Neural progenitor cell (in vitro differentiated cells): Measurements from ENCODE around the gene PSD. TPM values are rescaled to one million over a fixed set of nuclear protein-coding genes. Genes with fewer than 3 reads are reported as not detected.
A peak's percentile ranks its signal among the peaks of the same experiment; 100 is the strongest.

ENCODE experiments used
- DNase-seq: peaks from one replicate; pipeline ENCODE4 v3.0.0-alpha.2; 2016; ENCODE audit warnings: low spot score
- H2AFZ ChIP-seq: fragments of 200-600 bp; sonication (generic); replicated peaks from 2 replicates; pipeline ENCODE4 v1.6.1; 2016; ENCODE audit warnings: antibody characterized with exemption
- H3F3A ChIP-seq: fragments of 200-600 bp; sonication (generic); 2 replicates; pipeline ENCODE4 v1.6.1; 2016; ENCODE audit warnings: antibody characterized with exemption, low read depth
- H3K27ac ChIP-seq: fragments of 200-600 bp; sonication (generic); 2 replicates; pipeline ENCODE4 v1.5.1; 2016; ENCODE audit warnings: mild to moderate bottlenecking
- H3K27me3 ChIP-seq: fragments of 200-600 bp; sonication (generic); 2 replicates; pipeline ENCODE4 v1.6.1; 2016; ENCODE audit warnings: mild to moderate bottlenecking, moderate library complexity
- H3K36me3 ChIP-seq: fragments of 200-600 bp; sonication (generic); 2 replicates; pipeline ENCODE4 v1.5.1; 2016
- H3K4me1 ChIP-seq: fragments of 200-600 bp; sonication (generic); 2 replicates; pipeline ENCODE4 v1.6.1; 2016; ENCODE audit warnings: mixed run types
- H3K4me2 ChIP-seq: fragments of 200-600 bp; sonication (generic); 2 replicates; pipeline ENCODE4 v1.6.1; 2016
- H3K4me3 ChIP-seq: fragments of 200-600 bp; sonication (generic); 2 replicates; pipeline ENCODE4 v1.5.1; 2016
- H3K79me2 ChIP-seq: fragments of 200-600 bp; sonication (generic); 2 replicates; pipeline ENCODE4 v1.6.1; 2016; ENCODE audit warnings: low read depth
- H3K9ac ChIP-seq: fragments of 200-600 bp; sonication (generic); 2 replicates; pipeline ENCODE4 v1.6.1; 2016
- H3K9me3 ChIP-seq: fragments of 200-600 bp; sonication (generic); 2 replicates; pipeline ENCODE4 v1.5.1; 2016; ENCODE audit warnings: low read depth
- H4K20me1 ChIP-seq: fragments of 200-600 bp; sonication (generic); 2 replicates; pipeline ENCODE4 v1.6.1; 2016; ENCODE audit warnings: low read depth
- H3K27ac Mint-ChIP-seq: 3 replicates; pipeline ENCODE4 v1.8.0; 2021; ENCODE audit warnings: mixed read lengths
- H3K27me3 Mint-ChIP-seq: 2 replicates; pipeline ENCODE4 v1.8.0; 2022; ENCODE audit warnings: low read depth, mild to moderate bottlenecking, inconsistent platforms, moderate library complexity, mixed read lengths; ENCODE audit not compliant: insufficient read depth
- H3K36me3 Mint-ChIP-seq: 3 replicates; pipeline ENCODE4 v1.8.0; 2021; ENCODE audit warnings: mixed read lengths
- H3K4me1 Mint-ChIP-seq: 3 replicates; pipeline ENCODE4 v1.8.0; 2021; ENCODE audit warnings: mixed read lengths
- H3K4me3 Mint-ChIP-seq: 3 replicates; pipeline ENCODE4 v1.8.0; 2021; ENCODE audit warnings: mild to moderate bottlenecking, moderate library complexity, mixed read lengths
- H3K9me3 Mint-ChIP-seq: 3 replicates; pipeline ENCODE4 v1.8.0; 2020; ENCODE audit warnings: mixed read lengths
- EZH2 ChIP-seq: fragments of 200-600 bp; sonication (generic); IDR thresholded peaks from 2 replicates; pipeline ENCODE4 v1.6.1; 2017; ENCODE audit warnings: antibody characterized with exemption, mild to moderate bottlenecking, moderate library complexity
- EZH2phosphoT487 ChIP-seq: fragments of 200-600 bp; sonication (generic); IDR thresholded peaks from 2 replicates; pipeline ENCODE4 v1.6.1; 2017; ENCODE audit warnings: antibody characterized with exemption
- total RNA-seq: library from RNA; depleted of rRNA; stranded (reverse); fragments of >200 nt; gene quantifications from 2 replicates; pipeline ENCODE4 v1.2.3, GENCODE V29; 2015; ENCODE audit warnings: low replicate concordance
- TF ChIP-seq, protein P1 (sequence below): fragments of 200-600 bp; sonication (generic); IDR thresholded peaks from 2 replicates; pipeline ENCODE4 v1.5.1; 2017; ENCODE audit warnings: antibody characterized with exemption, mild to moderate bottlenecking

The PSD gene
- total RNA-seq, 1 donor from 2014 or later, result 0.09 TPM

DNA sequence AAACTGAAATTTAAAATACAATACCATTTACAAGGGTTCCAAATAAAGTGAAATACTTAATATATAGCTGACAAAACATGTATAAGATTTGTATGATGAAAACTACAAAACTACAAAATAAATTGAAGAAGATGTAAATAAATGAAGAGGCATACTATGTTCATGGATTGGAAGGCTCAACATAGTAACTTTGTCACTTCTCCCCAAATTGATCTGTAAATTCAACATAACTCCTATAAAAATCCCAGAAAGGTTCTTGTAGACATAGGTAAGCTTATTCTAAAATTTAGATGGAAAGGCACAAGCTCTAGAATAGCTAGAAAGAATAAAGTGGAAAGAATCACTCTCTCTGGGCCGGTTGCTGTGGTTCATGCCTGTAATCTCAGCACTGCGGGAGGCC, 47.3 kb downstream of the PSD start:
- no peak for DNase-seq
- no peaks in the 10 kb centered on the region for H3K79me2 ChIP-seq
- Mint-ChIP-seq H3K4me3 (no peak overlapping the region), H3K27ac (no peak overlapping the region), H3K27me3 (peaks cover 9% of the 10 kb centered on the region), H3K9me3 (peaks cover 6% of the 10 kb centered on the region), H3K4me1 (no peaks in the 10 kb centered on the region), H3K36me3 (peaks cover 57% of the 10 kb centered on the region)
- no peaks in the 10 kb centered on the region for H4K20me1 ChIP-seq
- TF ChIP-seq, protein P1, sequence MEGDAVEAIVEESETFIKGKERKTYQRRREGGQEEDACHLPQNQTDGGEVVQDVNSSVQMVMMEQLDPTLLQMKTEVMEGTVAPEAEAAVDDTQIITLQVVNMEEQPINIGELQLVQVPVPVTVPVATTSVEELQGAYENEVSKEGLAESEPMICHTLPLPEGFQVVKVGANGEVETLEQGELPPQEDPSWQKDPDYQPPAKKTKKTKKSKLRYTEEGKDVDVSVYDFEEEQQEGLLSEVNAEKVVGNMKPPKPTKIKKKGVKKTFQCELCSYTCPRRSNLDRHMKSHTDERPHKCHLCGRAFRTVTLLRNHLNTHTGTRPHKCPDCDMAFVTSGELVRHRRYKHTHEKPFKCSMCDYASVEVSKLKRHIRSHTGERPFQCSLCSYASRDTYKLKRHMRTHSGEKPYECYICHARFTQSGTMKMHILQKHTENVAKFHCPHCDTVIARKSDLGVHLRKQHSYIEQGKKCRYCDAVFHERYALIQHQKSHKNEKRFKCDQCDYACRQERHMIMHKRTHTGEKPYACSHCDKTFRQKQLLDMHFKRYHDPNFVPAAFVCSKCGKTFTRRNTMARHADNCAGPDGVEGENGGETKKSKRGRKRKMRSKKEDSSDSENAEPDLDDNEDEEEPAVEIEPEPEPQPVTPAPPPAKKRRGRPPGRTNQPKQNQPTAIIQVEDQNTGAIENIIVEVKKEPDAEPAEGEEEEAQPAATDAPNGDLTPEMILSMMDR, result no peak
- TF ChIP-seq EZH2 (no peak), EZH2phosphoT487 (no peak)
- no peaks in the 10 kb centered on the region for H3K9me3 ChIP-seq
- H3K27me3 ChIP-seq, result no peaks in the 10 kb centered on the region
- H3K27ac ChIP-seq, result no peak overlapping the region
- H3K4me2 ChIP-seq, result no peak overlapping the region
- H3K4me1 ChIP-seq, result no peaks in the 10 kb centered on the region
- peaks cover 4% of the 10 kb centered on the region for H3K36me3 ChIP-seq
- peaks cover 3% of the 10 kb centered on the region for H3F3A ChIP-seq
- no peak overlapping the region for H2AFZ ChIP-seq
- no peak overlapping the region for H3K9ac ChIP-seq
- no peak overlapping the region for H3K4me3 ChIP-seq

DNA sequence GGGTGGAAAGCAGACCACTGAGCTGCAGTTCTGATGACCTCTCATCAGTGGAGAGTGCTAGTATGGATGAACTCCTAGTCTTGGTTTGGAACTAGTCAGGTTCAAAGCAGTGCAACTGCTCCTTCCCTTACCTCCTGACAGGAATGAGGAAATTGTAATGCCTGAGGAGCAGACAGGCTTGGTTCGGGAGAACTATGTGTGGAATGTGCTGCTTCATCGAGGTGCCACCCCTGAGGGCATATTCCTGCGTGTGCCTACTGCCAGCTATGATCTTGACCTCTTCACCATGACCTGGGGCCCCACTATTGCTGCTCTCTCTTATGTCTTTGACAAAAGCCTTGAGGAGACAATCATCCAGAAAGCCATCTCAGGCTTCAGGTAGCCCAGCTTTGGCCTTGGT, 50.5 kb downstream of the PSD start:
- no peak for DNase-seq
- TF ChIP-seq, protein P1, result no peak
- TF ChIP-seq EZH2phosphoT487, result no peak
- no peak for TF ChIP-seq EZH2
- no peaks in the 10 kb centered on the region for H3F3A ChIP-seq
- H3K36me3 Mint-ChIP-seq, result peaks cover 72% of the 10 kb centered on the region
- H3K27ac Mint-ChIP-seq, result no peak overlapping the region
- no peaks in the 10 kb centered on the region for H3K4me1 ChIP-seq
- H3K79me2 ChIP-seq, result no peaks in the 10 kb centered on the region
- H3K27me3 Mint-ChIP-seq, result peaks cover 9% of the 10 kb centered on the region
- H3K9me3 ChIP-seq, result no peaks in the 10 kb centered on the region
- H3K9ac ChIP-seq, result no peak overlapping the region
- H3K9me3 Mint-ChIP-seq, result peaks cover 6% of the 10 kb centered on the region
- H3K27me3 ChIP-seq, result no peaks in the 10 kb centered on the region
- peaks cover 4% of the 10 kb centered on the region for H3K36me3 ChIP-seq
- no peak overlapping the region for H3K4me3 ChIP-seq
- H3K4me3 Mint-ChIP-seq, result peak overlapping the region; percentile 41
- no peak overlapping the region for H3K4me2 ChIP-seq
- no peak overlapping the region for H3K27ac ChIP-seq
- H2AFZ ChIP-seq, result no peak overlapping the region
- no peaks in the 10 kb centered on the region for H3K4me1 Mint-ChIP-seq
- peaks cover 3% of the 10 kb centered on the region for H4K20me1 ChIP-seq

- Mint-ChIP-seq H3K9me3 (peaks cover 6% of the 10 kb centered on the region), H3K36me3 (peaks cover 72% of the 10 kb centered on the region), H3K27me3 (peaks cover 9% of the 10 kb centered on the region), H3K27ac (no peak overlapping the region), H3K4me3 (no peak overlapping the region), H3K4me1 (no peaks in the 10 kb centered on the region)
- no peak overlapping the region for H3K4me3 ChIP-seq
- no peak overlapping the region for H3K4me2 ChIP-seq
- H4K20me1 ChIP-seq, result peaks cover 8% of the 10 kb centered on the region
- no peak overlapping the region for H3K27ac ChIP-seq
- no peaks in the 10 kb centered on the region for H3F3A ChIP-seq
- H3K4me1 ChIP-seq, result no peaks in the 10 kb centered on the region
- no peak overlapping the region for H3K9ac ChIP-seq
- no peak for DNase-seq
- H3K36me3 ChIP-seq, result peaks cover 4% of the 10 kb centered on the region
- H3K27me3 ChIP-seq, result no peaks in the 10 kb centered on the region
- H3K9me3 ChIP-seq, result no peaks in the 10 kb centered on the region
- no peaks in the 10 kb centered on the region for H3K79me2 ChIP-seq
- TF ChIP-seq, protein P1, result no peak
- no peak for TF ChIP-seq EZH2phosphoT487
- TF ChIP-seq EZH2, result no peak
- no peak overlapping the region for H2AFZ ChIP-seq
Measured at GRCh38 chr10:102367441-102367840, 51.1 kb downstream of the PSD start.
